ENCODE measurements around the gene TNRC18. TPM values are rescaled to one million over a fixed set of nuclear protein-coding genes. Genes with fewer than 3 reads are reported as not detected.

TNRC18 gene
- total RNA-seq, 5 donors from 2014 or later (not counting 1 experiment from before 2014, with no cell fraction given) = 58.8 to 71.0 (median 62.6) TPM

DNA sequence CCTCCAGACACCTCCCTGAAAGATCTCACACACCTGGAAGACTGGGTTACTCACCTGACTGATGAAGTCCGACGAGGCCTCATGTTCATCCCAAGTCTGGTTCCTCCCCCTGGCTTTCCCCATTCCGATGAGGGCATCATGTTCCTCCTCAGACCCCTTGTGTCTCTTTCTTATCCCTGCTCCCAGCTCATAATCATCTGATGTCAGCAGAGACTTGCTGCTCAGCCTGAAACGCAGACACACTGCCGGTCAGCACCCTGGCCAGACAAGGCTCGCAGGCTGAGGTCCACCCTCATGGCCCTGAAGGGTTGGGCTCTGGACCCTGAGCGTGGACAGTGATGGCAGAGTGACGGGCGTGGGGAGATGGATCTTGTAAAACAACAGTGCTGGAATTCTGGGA lies 64.3 kb downstream of the TNRC18 start:
- Histone ChIP-seq H3K27ac (ENCODE audit: low read length) (no peak overlapping the region), H3K9me3 (no peaks in the 10 kb centered on the region), H3K4me1 (ENCODE audit: control insufficient read depth in 1 of 2, extremely low read depth in 1 of 2, insufficient read depth in 2 of 2, low read length in 2 of 2) (peaks cover 0 to 12% of the 10 kb centered on the region in 2 experiments), H3K36me3 (ENCODE audit: control insufficient read depth in 2 of 2, extremely low read depth in 1 of 2, insufficient read depth in 1 of 2, low read length in 1 of 2) (peaks cover 17 to 83% of the 10 kb centered on the region in 2 donors), H3K4me3 (ENCODE audit: control insufficient read depth in 1 of 2, extremely low read depth in 1 of 2, low read length in 1 of 2) (no peak overlapping the region), H3K27me3 (replicated peaks in 1 of 2; ENCODE audit: control insufficient read depth in 2 of 2, extremely low read depth in 1 of 2, insufficient read depth in 2 of 2, low read length in 1 of 2) (no peaks in the 10 kb centered on the region)
- no peak for ATAC-seq (replicated peaks in 1 of 4)
- CTCF ChIA-PET = no interaction called here
- POLR2A ChIA-PET = interaction anchor here in 1 of 2 donors (0.6 kb wide), 1 partner anchor 63 kb away, joined by 3 read pairs; no protein-coding TSS in a partner anchor
- Mint-ChIP-seq H3K27ac (peak overlapping the region in 1 of 2 donors; percentile 17), H3K4me3 (no peak overlapping the region), H3K4me1 (peaks cover 15 to 18% (median 16%) of the 10 kb centered on the region in 3 donors), H3K9me3 (no peaks in the 10 kb centered on the region), H3K27me3 (no peaks in the 10 kb centered on the region), H3K36me3 (peaks cover 44% of the 10 kb centered on the region)
- 100% methylated on average over 6 of the region's 9 CpGs for WGBS (ENCODE audit: insufficient coverage)
- DNase-seq = no peak

DNA sequence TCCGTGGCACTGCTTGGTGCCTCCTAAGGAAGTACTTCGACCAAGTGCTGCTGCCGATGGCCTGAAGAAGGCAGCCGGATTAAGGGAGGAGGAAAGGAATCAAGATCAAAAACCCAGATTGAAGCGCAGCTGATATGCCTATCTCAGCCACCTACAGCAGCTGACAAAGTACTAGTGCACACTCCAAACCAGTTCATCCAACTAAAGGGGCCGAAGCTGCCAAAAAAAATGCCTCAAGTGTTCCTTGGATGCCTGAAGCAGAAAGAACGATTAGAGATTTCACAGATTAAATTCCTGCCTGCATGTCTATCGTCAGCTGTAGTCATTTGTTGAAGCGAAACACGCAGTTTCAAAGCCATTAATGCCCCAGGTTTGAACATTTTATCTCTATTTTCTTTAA lies 65.7 kb downstream of the TNRC18 start:
- H3K4me1 Mint-ChIP-seq = peaks cover 12 to 15% (median 13%) of the 10 kb centered on the region in 3 donors
- peaks cover 0 to 3% of the 10 kb centered on the region in 2 experiments for H3K4me1 ChIP-seq (ENCODE audit: control insufficient read depth in 1 of 2, extremely low read depth in 1 of 2, insufficient read depth in 2 of 2, low read length in 2 of 2)
- ATAC-seq (replicated peaks in 1 of 4) (no peak), DNase-seq (no peak)
- peak overlapping the region in 1 of 2 donors; percentile 16 for H3K27ac Mint-ChIP-seq
- H3K4me3 Mint-ChIP-seq = no peak overlapping the region
- no peaks in the 10 kb centered on the region for H3K9me3 Mint-ChIP-seq
- 96% methylated on average over 5 of the region's 10 CpGs for WGBS (ENCODE audit: insufficient coverage)
- peaks cover 51% of the 10 kb centered on the region for H3K36me3 Mint-ChIP-seq
- H3K9me3 ChIP-seq = no peaks in the 10 kb centered on the region
- ChIA-PET POLR2A (interaction anchor here in 1 of 2 donors (0.5 kb wide), 1 partner anchor 559 kb away, joined by 8 read pairs; no protein-coding TSS in a partner anchor), CTCF (no interaction called here)
- no peaks in the 10 kb centered on the region for H3K27me3 ChIP-seq (replicated peaks in 1 of 2; ENCODE audit: control insufficient read depth in 2 of 2, extremely low read depth in 1 of 2, insufficient read depth in 2 of 2, low read length in 1 of 2)
- H3K27ac ChIP-seq (ENCODE audit: low read length) = no peak overlapping the region
- no peaks in the 10 kb centered on the region for H3K27me3 Mint-ChIP-seq
- peaks cover 17 to 80% of the 10 kb centered on the region in 2 donors for H3K36me3 ChIP-seq (ENCODE audit: control insufficient read depth in 2 of 2, extremely low read depth in 1 of 2, insufficient read depth in 1 of 2, low read length in 1 of 2)
- H3K4me3 ChIP-seq (ENCODE audit: control insufficient read depth in 1 of 2, extremely low read depth in 1 of 2, low read length in 1 of 2) = no peak overlapping the region

DNA sequence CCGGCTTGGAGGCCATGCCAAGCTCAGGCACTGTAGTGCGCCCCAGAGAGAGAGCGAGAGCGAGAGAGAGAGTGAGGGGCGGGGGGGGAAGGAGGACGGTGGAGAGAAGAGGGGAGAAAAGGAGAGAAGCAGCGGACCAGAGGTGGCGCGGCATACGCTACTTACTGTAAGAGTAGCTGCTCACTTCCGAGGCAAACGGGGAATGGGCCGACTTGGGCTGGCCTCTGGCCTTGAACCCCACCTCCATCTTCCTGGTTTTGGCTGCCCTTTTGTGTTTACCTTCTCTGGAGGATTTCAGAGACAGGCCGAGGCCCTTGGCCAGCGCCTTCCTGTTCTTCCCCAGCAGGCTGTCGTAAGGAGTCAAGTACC lies 66.9 kb downstream of the TNRC18 start:
- no peaks in the 10 kb centered on the region for H3K9me3 Mint-ChIP-seq
- Histone ChIP-seq H3K4me3 (ENCODE audit: control insufficient read depth in 1 of 2, extremely low read depth in 1 of 2, low read length in 1 of 2) (no peak overlapping the region), H3K27me3 (replicated peaks in 1 of 2; ENCODE audit: control insufficient read depth in 2 of 2, extremely low read depth in 1 of 2, insufficient read depth in 2 of 2, low read length in 1 of 2) (no peaks in the 10 kb centered on the region), H3K9me3 (no peaks in the 10 kb centered on the region), H3K27ac (ENCODE audit: low read length) (no peak overlapping the region), H3K4me1 (ENCODE audit: control insufficient read depth in 1 of 2, extremely low read depth in 1 of 2, insufficient read depth in 2 of 2, low read length in 2 of 2) (peaks cover 0 to 3% of the 10 kb centered on the region in 2 experiments), H3K36me3 (ENCODE audit: control insufficient read depth in 2 of 2, extremely low read depth in 1 of 2, insufficient read depth in 1 of 2, low read length in 1 of 2) (peaks cover 14 to 78% of the 10 kb centered on the region in 2 donors)
- DNase-seq (no peak), ATAC-seq (replicated peaks in 1 of 4) (no peak)
- CTCF ChIA-PET = no interaction called here
- peaks cover 59% of the 10 kb centered on the region for H3K36me3 Mint-ChIP-seq
- no peak overlapping the region for H3K27ac Mint-ChIP-seq
- POLR2A ChIA-PET = no interaction called here
- peaks cover 12 to 17% (median 13%) of the 10 kb centered on the region in 3 donors for H3K4me1 Mint-ChIP-seq
- no peaks in the 10 kb centered on the region for H3K27me3 Mint-ChIP-seq
- 97% methylated on average over 5 of the region's 16 CpGs for WGBS (ENCODE audit: insufficient coverage)
- no peak overlapping the region for H3K4me3 Mint-ChIP-seq

DNA sequence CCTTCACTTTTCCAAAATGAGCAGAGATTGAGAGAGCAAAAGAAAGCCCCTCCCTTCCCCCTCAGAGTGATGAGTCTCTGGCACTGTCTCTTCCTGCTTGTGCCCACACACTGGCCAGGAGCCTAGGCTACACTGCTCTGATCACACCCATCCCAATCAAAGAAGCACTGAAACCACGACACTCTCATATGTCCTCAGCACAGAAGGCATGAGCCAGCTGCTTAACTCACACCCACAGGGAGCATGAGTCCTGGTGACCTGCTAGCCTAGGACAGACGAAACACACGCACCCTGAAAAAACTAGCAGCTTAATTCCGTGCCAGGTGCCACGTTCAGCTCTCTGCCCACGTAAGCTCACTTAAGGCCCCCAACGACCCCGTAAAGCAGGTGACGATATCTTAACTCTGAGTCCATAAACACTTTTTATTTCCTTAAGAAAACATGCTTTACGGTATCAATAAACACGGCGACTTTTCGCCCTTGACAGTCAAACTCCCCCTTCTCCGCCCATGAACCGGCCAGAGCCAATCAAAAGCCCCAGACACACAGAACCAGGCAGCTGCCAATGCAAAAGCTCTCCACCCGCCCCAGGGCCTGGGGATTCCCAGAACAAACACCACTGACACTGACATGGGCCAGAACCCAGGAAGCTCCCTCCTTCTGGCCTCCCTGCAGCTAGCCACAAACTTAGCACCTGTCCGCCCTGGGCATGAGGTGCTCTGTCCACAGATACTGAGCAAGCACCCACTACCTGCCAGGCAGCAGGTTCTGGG lies 69.0 kb downstream of the TNRC18 start:
- 89% methylated on average over 16 of the region's 17 CpGs for WGBS (ENCODE audit: insufficient coverage)
- no peak overlapping the region for H3K27ac Mint-ChIP-seq
- H3K27me3 Mint-ChIP-seq = no peaks in the 10 kb centered on the region
- H3K4me1 Mint-ChIP-seq = peaks cover 12 to 17% (median 13%) of the 10 kb centered on the region in 3 donors
- H3K27me3 ChIP-seq (replicated peaks in 1 of 2; ENCODE audit: control insufficient read depth in 2 of 2, extremely low read depth in 1 of 2, insufficient read depth in 2 of 2, low read length in 1 of 2) = no peaks in the 10 kb centered on the region
- ChIA-PET CTCF (interaction anchor here in 1 of 2 donors (0.5 kb wide), 1 partner anchor 10 kb away, joined by 7 read pairs; no protein-coding TSS in a partner anchor), POLR2A (no interaction called here)
- no peak for ATAC-seq (replicated peaks in 1 of 4)
- H3K36me3 ChIP-seq (ENCODE audit: control insufficient read depth in 2 of 2, extremely low read depth in 1 of 2, insufficient read depth in 1 of 2, low read length in 1 of 2) = peaks cover 12 to 74% of the 10 kb centered on the region in 2 donors
- no peaks in the 10 kb centered on the region for H3K9me3 ChIP-seq
- DNase-seq = peak in 4 of 35 experiments; percentile 2 to 41 (median 14)
- H3K27ac ChIP-seq (ENCODE audit: low read length) = no peak overlapping the region
- H3K4me3 Mint-ChIP-seq = no peak overlapping the region
- no peak overlapping the region for H3K4me3 ChIP-seq (ENCODE audit: control insufficient read depth in 1 of 2, extremely low read depth in 1 of 2, low read length in 1 of 2)
- H3K36me3 Mint-ChIP-seq = peaks cover 68% of the 10 kb centered on the region
- H3K9me3 Mint-ChIP-seq = no peaks in the 10 kb centered on the region
- H3K4me1 ChIP-seq (ENCODE audit: control insufficient read depth in 1 of 2, extremely low read depth in 1 of 2, insufficient read depth in 2 of 2, low read length in 2 of 2) = peaks cover 0 to 3% of the 10 kb centered on the region in 2 experiments

DNA sequence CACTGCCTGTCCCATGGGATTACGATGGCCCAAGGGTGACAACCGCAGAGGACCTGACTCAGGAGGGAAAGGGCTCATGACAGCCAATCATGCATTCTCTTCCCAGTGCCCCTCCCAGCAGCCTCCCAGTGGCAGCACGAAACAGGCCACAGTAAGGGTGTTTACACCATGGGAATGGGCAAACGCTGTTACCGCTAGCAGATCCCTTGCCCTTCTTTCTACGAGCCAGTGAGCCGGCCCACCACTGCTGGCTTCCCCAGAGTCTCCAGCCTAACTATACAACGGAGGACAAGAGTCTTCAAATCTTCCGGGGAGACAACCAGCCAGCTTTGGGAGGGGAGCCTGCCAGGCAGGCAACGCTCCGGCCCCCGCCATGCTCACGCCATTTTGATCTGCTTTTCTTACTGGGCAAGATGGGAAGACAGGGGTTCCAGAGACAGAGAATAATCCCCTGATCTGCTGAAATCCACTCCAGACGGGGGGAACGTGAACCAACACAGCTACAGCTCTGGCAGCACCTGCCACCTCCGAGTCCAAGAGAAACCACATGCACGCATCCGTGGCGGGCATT lies 71.1 kb downstream of the TNRC18 start:
- H3K9me3 ChIP-seq = no peaks in the 10 kb centered on the region
- Mint-ChIP-seq H3K4me3 (no peak overlapping the region), H3K4me1 (peaks cover 12 to 17% (median 13%) of the 10 kb centered on the region in 3 donors), H3K9me3 (no peaks in the 10 kb centered on the region), H3K27me3 (no peaks in the 10 kb centered on the region), H3K27ac (no peak overlapping the region), H3K36me3 (peaks cover 59% of the 10 kb centered on the region)
- ChIA-PET POLR2A (no interaction called here), CTCF (no interaction called here)
- peaks cover 0 to 3% of the 10 kb centered on the region in 2 experiments for H3K4me1 ChIP-seq (ENCODE audit: control insufficient read depth in 1 of 2, extremely low read depth in 1 of 2, insufficient read depth in 2 of 2, low read length in 2 of 2)
- peaks cover 11 to 62% of the 10 kb centered on the region in 2 donors for H3K36me3 ChIP-seq (ENCODE audit: control insufficient read depth in 2 of 2, extremely low read depth in 1 of 2, insufficient read depth in 1 of 2, low read length in 1 of 2)
- no peak overlapping the region for H3K27ac ChIP-seq (ENCODE audit: low read length)
- ATAC-seq (replicated peaks in 1 of 4) (no peak), DNase-seq (no peak)
- H3K4me3 ChIP-seq (ENCODE audit: control insufficient read depth in 1 of 2, extremely low read depth in 1 of 2, low read length in 1 of 2) = no peak overlapping the region
- WGBS (ENCODE audit: insufficient coverage) = 97% methylated on average over 19 of the region's 19 CpGs
- no peaks in the 10 kb centered on the region for H3K27me3 ChIP-seq (replicated peaks in 1 of 2; ENCODE audit: control insufficient read depth in 2 of 2, extremely low read depth in 1 of 2, insufficient read depth in 2 of 2, low read length in 1 of 2)

DNA sequence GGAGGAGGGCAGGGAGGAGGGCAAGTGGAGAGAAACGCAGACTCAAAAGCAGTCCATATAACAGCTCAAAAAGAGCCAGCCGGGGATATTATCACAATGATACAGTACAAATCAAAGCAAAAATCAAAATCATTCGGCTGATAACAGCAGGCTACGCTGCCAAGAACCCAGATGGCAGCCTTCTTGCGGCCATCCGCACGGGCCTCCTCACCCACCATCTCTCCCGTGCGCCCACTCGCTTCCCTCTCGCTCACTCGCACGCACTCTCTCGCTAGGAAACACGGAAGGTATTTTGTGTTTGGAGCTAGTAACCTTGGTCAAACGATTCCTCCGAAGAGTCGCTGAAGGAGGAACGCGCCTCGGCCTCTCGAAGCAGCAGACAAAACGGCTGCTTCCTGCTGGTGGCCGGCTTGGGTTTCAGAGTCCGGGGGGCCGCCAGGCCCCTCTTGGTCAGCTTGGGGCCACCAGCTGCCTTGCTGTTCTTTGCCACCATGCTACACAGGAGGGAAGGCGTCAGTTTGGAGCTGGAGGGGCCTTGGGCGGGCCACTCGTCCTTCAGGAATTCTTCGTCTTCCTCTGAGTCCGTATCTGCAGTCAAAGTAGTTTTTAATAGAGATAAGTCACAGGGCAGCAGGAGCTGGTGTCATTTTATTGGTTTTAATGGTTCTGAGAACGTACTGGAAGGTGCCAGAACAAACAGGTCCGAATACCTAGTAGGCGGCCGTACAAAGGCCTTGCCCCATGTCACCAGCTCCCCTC lies 71.9 kb downstream of the TNRC18 start:
- Histone ChIP-seq H3K9me3 (no peaks in the 10 kb centered on the region), H3K4me3 (ENCODE audit: control insufficient read depth in 1 of 2, extremely low read depth in 1 of 2, low read length in 1 of 2) (no peak overlapping the region), H3K27me3 (replicated peaks in 1 of 2; ENCODE audit: control insufficient read depth in 2 of 2, extremely low read depth in 1 of 2, insufficient read depth in 2 of 2, low read length in 1 of 2) (no peaks in the 10 kb centered on the region), H3K36me3 (ENCODE audit: control insufficient read depth in 2 of 2, extremely low read depth in 1 of 2, insufficient read depth in 1 of 2, low read length in 1 of 2) (peaks cover 11 to 54% of the 10 kb centered on the region in 2 donors), H3K4me1 (ENCODE audit: control insufficient read depth in 1 of 2, extremely low read depth in 1 of 2, insufficient read depth in 2 of 2, low read length in 2 of 2) (peaks cover 0 to 3% of the 10 kb centered on the region in 2 experiments), H3K27ac (ENCODE audit: low read length) (no peak overlapping the region)
- no peak overlapping the region for H3K27ac Mint-ChIP-seq
- no peak for DNase-seq
- peaks cover 12 to 17% (median 13%) of the 10 kb centered on the region in 3 donors for H3K4me1 Mint-ChIP-seq
- POLR2A ChIA-PET = interaction anchor here in 1 of 2 donors (0.5 kb wide), 1 partner anchor 770 kb away, joined by 4 read pairs; no protein-coding TSS in a partner anchor
- H3K36me3 Mint-ChIP-seq = peaks cover 54% of the 10 kb centered on the region
- CTCF ChIA-PET = no interaction called here
- no peak overlapping the region for H3K4me3 Mint-ChIP-seq
- H3K27me3 Mint-ChIP-seq = no peaks in the 10 kb centered on the region
- no peak for ATAC-seq (replicated peaks in 1 of 4)
- no peaks in the 10 kb centered on the region for H3K9me3 Mint-ChIP-seq
- WGBS (ENCODE audit: insufficient coverage) = 98% methylated on average over 22 of the region's 35 CpGs
